Neural crest cell (in vitro differentiated cells): Measurements from ENCODE around the gene MSH3. TPM values are rescaled to one million over a fixed set of nuclear protein-coding genes. Genes with fewer than 3 reads are reported as not detected.

ENCODE experiments used
- DNase-seq: peaks from one replicate; pipeline ENCODE4 v3.0.0; 2021; ENCODE audit warnings: low read depth, mixed read lengths, low spot score
- H3K27ac Mint-ChIP-seq: one replicate; pipeline ENCODE4 v1.8.0; 2021; ENCODE audit warnings: mild to moderate bottlenecking, mixed read lengths; ENCODE audit not compliant: unreplicated experiment
- H3K27me3 Mint-ChIP-seq: 2 replicates; pipeline ENCODE4 v1.8.0; 2021; ENCODE audit warnings: low read depth, mild to moderate bottlenecking, mixed read lengths
- H3K36me3 Mint-ChIP-seq: 2 replicates; pipeline ENCODE4 v1.8.0; 2021; ENCODE audit warnings: low read depth, mild to moderate bottlenecking, mixed read lengths
- H3K4me1 Mint-ChIP-seq: 2 replicates; pipeline ENCODE4 v1.8.0; 2021; ENCODE audit warnings: mixed read lengths
- H3K4me3 Mint-ChIP-seq: one replicate; pipeline ENCODE4 v1.8.0; 2021; ENCODE audit warnings: mild to moderate bottlenecking, mixed read lengths
- H3K9me3 Mint-ChIP-seq: 2 replicates; pipeline ENCODE4 v1.8.0; 2021; ENCODE audit warnings: mixed read lengths
- CTCF ChIP-seq: fragments of 200-600 bp; sonication (generic); conservative IDR thresholded peaks from 2 replicates; pipeline ENCODE4 v1.5.0; 2021; ENCODE audit warnings: antibody characterized with exemption, mild to moderate bottlenecking
- total RNA-seq: library from RNA; stranded (reverse); gene quantifications from 2 replicates; pipeline ENCODE4 v1.2.1, GENCODE V29; 2021

MSH3 gene
- total RNA-seq, 1 donor from 2014 or later, result 17.9 TPM

GRCh38 chr5:80904533-80905187 is 250.2 kb downstream of the MSH3 start:
- DNase-seq, result no peak
- Mint-ChIP-seq H3K27ac (no peak overlapping the region), H3K9me3 (peaks cover 8% of the 10 kb centered on the region), H3K27me3 (no peaks in the 10 kb centered on the region), H3K36me3 (peaks cover 12% of the 10 kb centered on the region), H3K4me1 (no peaks in the 10 kb centered on the region), H3K4me3 (no peak overlapping the region)
- TF ChIP-seq CTCF, result no peak

GRCh38 chr5:80905405-80905804 is 251.0 kb downstream of the MSH3 start:
- TF ChIP-seq CTCF, result no peak
- Mint-ChIP-seq H3K4me1 (no peaks in the 10 kb centered on the region), H3K9me3 (peaks cover 8% of the 10 kb centered on the region), H3K36me3 (peaks cover 12% of the 10 kb centered on the region), H3K27ac (no peak overlapping the region), H3K27me3 (no peaks in the 10 kb centered on the region), H3K4me3 (no peak overlapping the region)
- DNase-seq, result no peak

- Mint-ChIP-seq H3K4me1 (peaks cover 4% of the 10 kb centered on the region), H3K36me3 (peaks cover 7% of the 10 kb centered on the region), H3K27ac (no peak overlapping the region), H3K27me3 (no peaks in the 10 kb centered on the region), H3K9me3 (peaks cover 10% of the 10 kb centered on the region), H3K4me3 (no peak overlapping the region)
- no peak for TF ChIP-seq CTCF
- no peak for DNase-seq
Observed at GRCh38 chr5:80912479-80912878, 258.0 kb downstream of the MSH3 start.

GRCh38 chr5:80915716-80916115 is 261.3 kb downstream of the MSH3 start:
- no peak for DNase-seq
- peaks cover 7% of the 10 kb centered on the region for H3K36me3 Mint-ChIP-seq
- H3K4me3 Mint-ChIP-seq, result no peak overlapping the region
- TF ChIP-seq CTCF, result no peak
- H3K9me3 Mint-ChIP-seq, result peaks cover 10% of the 10 kb centered on the region
- no peaks in the 10 kb centered on the region for H3K27me3 Mint-ChIP-seq
- no peak overlapping the region for H3K27ac Mint-ChIP-seq
- peaks cover 9% of the 10 kb centered on the region for H3K4me1 Mint-ChIP-seq

GRCh38 chr5:80916676-80917075 is 262.2 kb downstream of the MSH3 start:
- Mint-ChIP-seq H3K4me1 (peaks cover 9% of the 10 kb centered on the region), H3K36me3 (peaks cover 5% of the 10 kb centered on the region), H3K27ac (no peak overlapping the region), H3K4me3 (no peak overlapping the region), H3K9me3 (peaks cover 7% of the 10 kb centered on the region), H3K27me3 (no peaks in the 10 kb centered on the region)
- TF ChIP-seq CTCF, result no peak
- no peak for DNase-seq
